ENCODE measurements around the gene ACTA1.
"Not testable (repeated sequence)": the region's sequence is repeated elsewhere in the genome, so short reads cannot be mapped to it uniquely, and the experiment has no call there.

The ACTA1 gene

DNA sequence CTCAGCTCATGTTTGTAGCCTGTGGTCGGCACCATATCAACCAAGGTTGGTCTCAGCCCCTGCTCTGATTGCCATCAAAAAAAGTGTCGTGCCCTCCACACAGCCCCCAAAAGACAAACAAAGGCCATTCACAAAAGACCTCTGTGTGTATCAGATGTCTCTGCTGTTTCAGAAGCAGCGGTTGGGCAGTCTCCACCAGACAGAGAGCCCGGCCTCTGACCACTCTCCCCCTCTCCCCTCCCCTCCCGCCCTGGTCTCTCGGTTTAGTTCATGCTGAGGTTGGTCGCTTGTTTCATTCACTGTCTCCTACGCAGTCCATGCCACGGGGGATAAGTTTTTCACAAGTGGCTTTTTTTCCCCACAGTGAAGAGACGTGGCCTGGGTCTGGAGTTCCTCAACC lies 27.1 kb downstream of the ACTA1 start:
- no peak overlapping the region for H3K4me3 ChIP-seq (ENCODE audit: low read depth, low read length)
- no peak for DNase-seq (ENCODE audit: low read depth)
- TF ChIP-seq, protein P1, sequence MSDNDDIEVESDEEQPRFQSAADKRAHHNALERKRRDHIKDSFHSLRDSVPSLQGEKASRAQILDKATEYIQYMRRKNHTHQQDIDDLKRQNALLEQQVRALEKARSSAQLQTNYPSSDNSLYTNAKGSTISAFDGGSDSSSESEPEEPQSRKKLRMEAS (IDR thresholded peaks at IDR 0.05; ENCODE audit: low read depth, low read length) = no peak
- TF ChIP-seq CTCF (IDR thresholded peaks at IDR 0.05; ENCODE audit: low read depth, low read length) (no peak), MYC (IDR thresholded peaks at IDR 0.05; ENCODE audit: low read depth, low read length) (no peak), POLR2A (IDR thresholded peaks at IDR 0.05; ENCODE audit: extremely low read depth, insufficient read length) (no peak)

GRCh38 chr1:229403573-229403972 lies 30.3 kb downstream of the ACTA1 start:
- no peak overlapping the region for H3K4me3 ChIP-seq (ENCODE audit: low read depth, low read length)
- DNase-seq (ENCODE audit: low read depth) = no peak
- TF ChIP-seq POLR2A (IDR thresholded peaks at IDR 0.05; ENCODE audit: extremely low read depth, insufficient read length) = no peak
- TF ChIP-seq, protein P1 (IDR thresholded peaks at IDR 0.05; ENCODE audit: low read depth, low read length) = no peak
- TF ChIP-seq CTCF (IDR thresholded peaks at IDR 0.05; ENCODE audit: low read depth, low read length) = no peak
- no peak for TF ChIP-seq MYC (IDR thresholded peaks at IDR 0.05; ENCODE audit: low read depth, low read length)

DNA sequence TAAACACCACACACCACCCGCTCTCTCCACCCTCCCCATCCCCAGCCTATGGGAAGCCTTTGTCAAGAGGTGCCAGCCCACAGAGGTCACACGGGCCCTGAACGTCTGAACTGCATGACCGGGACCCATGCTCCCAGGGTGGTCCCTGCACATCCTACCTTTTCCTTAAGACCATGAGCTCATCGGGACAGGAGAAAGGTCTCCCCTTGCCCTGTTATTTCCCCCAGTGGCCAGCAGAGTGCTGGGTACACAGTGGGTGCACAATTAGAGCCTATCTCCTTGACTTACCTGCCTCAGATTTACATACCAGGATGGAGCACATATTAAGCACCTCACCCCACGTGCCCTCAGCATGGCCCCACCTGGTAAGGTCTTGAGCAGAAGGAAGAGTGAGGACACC lies 30.9 kb downstream of the ACTA1 start:
- TF ChIP-seq, protein P1 (IDR thresholded peaks at IDR 0.05; ENCODE audit: low read depth, low read length) = no peak
- TF ChIP-seq MYC (IDR thresholded peaks at IDR 0.05; ENCODE audit: low read depth, low read length) (no peak), POLR2A (IDR thresholded peaks at IDR 0.05; ENCODE audit: extremely low read depth, insufficient read length) (no peak), CTCF (IDR thresholded peaks at IDR 0.05; ENCODE audit: low read depth, low read length) (no peak)
- DNase-seq (ENCODE audit: low read depth) = no peak
- no peak overlapping the region for H3K4me3 ChIP-seq (ENCODE audit: low read depth, low read length)

DNA sequence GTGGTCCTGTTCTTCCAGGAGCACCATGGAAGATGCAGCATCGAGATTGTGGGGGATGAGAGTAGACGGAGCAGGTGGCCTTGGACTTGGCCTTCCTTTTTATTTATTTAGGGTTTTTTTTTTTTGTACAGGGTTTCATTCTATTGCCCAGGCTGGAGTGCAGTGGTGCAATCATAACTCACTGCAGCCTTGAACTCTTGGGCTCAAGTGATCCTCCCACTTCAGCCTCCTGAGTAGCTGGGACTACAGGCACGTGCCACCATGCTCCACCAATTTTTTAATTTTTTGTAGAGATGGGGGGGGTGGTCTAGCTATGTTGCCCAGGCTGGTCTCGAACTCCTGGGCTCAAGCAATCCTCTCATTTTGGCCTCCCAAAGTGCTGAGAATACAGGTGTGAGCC lies 31.6 kb downstream of the ACTA1 start:
- H3K4me3 ChIP-seq (ENCODE audit: low read depth, low read length); DNase-seq (ENCODE audit: low read depth): not testable (repeated sequence)

DNA sequence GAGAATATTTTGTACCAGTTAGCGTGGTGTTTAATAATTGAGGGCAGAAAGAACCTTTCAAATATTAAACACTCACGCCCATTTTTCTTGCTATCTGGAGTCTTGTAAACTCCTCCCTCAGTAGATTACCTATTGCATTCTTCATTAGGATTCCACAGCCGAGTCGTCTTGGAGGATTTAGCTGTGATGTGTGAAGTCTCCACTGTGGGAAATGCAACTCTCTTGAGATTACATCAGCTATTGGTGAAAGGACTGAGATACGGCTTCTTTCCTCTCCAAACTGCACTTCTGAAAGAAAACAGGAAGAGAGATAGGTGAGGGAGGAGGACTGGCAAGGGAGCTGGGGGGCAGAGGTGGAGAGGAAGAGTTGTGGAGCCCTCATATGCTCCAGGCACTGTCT lies 36.1 kb downstream of the ACTA1 start:
- DNase-seq (ENCODE audit: low read depth) = no peak
- TF ChIP-seq, protein P1 (IDR thresholded peaks at IDR 0.05; ENCODE audit: low read depth, low read length) = no peak
- TF ChIP-seq MYC (IDR thresholded peaks at IDR 0.05; ENCODE audit: low read depth, low read length) (no peak), CTCF (IDR thresholded peaks at IDR 0.05; ENCODE audit: low read depth, low read length) (no peak), POLR2A (IDR thresholded peaks at IDR 0.05; ENCODE audit: extremely low read depth, insufficient read length) (no peak)
- no peak overlapping the region for H3K4me3 ChIP-seq (ENCODE audit: low read depth, low read length)

DNA sequence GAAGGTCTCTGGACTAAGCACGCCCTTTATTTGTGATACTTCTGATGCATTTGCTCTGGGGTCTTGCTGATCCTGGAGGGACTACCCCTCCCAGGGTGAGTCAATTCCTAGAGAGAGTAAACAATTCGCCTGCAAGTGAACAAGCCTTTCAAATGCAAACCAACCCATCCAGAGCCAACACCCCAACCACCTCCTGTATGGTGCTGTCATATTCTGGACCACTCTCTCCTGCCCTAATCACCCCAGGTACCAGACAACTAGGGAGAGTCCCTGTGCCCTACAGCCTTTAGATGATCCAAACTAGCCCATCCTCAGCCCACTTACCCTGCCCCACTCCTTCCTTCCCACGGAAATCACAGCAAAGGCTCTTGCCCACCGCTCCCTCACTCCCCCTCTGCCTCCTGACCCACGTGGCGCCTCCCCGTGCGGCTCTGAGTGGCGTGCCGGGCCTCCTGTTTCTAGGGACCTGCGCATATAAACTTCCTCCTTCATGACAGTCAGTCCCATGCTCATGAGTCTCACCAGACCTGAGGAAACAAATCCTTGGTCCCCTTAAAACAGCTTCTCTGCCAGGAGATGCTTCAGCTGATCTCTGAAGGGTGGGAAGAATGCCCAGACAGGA lies 37.2 kb downstream of the ACTA1 start:
- no peak overlapping the region for H3K4me3 ChIP-seq (ENCODE audit: low read depth, low read length)
- DNase-seq (ENCODE audit: low read depth) = no peak
- TF ChIP-seq, protein P1 (IDR thresholded peaks at IDR 0.05; ENCODE audit: low read depth, low read length) = no peak
- TF ChIP-seq POLR2A (IDR thresholded peaks at IDR 0.05; ENCODE audit: extremely low read depth, insufficient read length) = no peak
- TF ChIP-seq CTCF (IDR thresholded peaks at IDR 0.05; ENCODE audit: low read depth, low read length) = no peak
- no peak for TF ChIP-seq MYC (IDR thresholded peaks at IDR 0.05; ENCODE audit: low read depth, low read length)

GRCh38 chr1:229394517-229394916 lies 39.4 kb downstream of the ACTA1 start:
- DNase-seq (ENCODE audit: low read depth); H3K4me3 ChIP-seq (ENCODE audit: low read depth, low read length): not testable (repeated sequence)
